B cell (primary cell): ENCODE measurements around the gene HJURP.

Experiments
- CTCF ChIP-seq: fragments of 200-600 bp; IDR thresholded peaks from one replicate; pipeline ENCODE4 v1.8.0; 2022; ENCODE audit warnings: antibody characterized with exemption, mild to moderate bottlenecking
- EZH2 ChIP-seq: IDR thresholded peaks from 2 replicates; pipeline ENCODE4 v1.6.1; 2012; ENCODE audit warnings: borderline replicate concordance, low read depth, mild to moderate bottlenecking, moderate library complexity, low read length; ENCODE audit not compliant: insufficient read depth, poor library complexity, severe bottlenecking

- no peak for TF ChIP-seq CTCF
- no peak for TF ChIP-seq EZH2
Observed at GRCh38 chr2:233799087-233799665, 55.2 kb downstream of the HJURP start.
